Skin epidermis (tissue), 12 donors: Measurements from ENCODE around the gene PTPN1.
A peak's percentile ranks its signal among the peaks of the same experiment; 100 is the strongest.
"Not testable (repeated sequence)": the region's sequence is repeated elsewhere in the genome, so short reads cannot be mapped to it uniquely, and the experiment has no call there.

Experiments used
- H3K27ac ChIP-seq, 21 experiments: fragments of 200-600 bp; sonication (generic) in 11 of 21; one replicate each; pipeline ENCODE4 v1.5.0; 2020; ENCODE audit warnings: mild to moderate bottlenecking in 3 of 21, inconsistent platforms in 2 of 21, moderate library complexity in 2 of 21
- H3K4me3 ChIP-seq, 7 experiments: fragments of 200-600 bp; sonication (generic) in 2 of 7; one replicate each; pipeline ENCODE4 v1.5.0; 2020; ENCODE audit warnings: inconsistent platforms in 2 of 7, mild to moderate bottlenecking in 2 of 7, moderate library complexity in 1 of 7

The PTPN1 gene

GRCh38 chr20:50478162-50478990 is 31.8 kb upstream of the PTPN1 start:
- H3K27ac ChIP-seq: no peak overlapping the region
- no peak overlapping the region for H3K4me3 ChIP-seq

GRCh38 chr20:50481741-50482140 is 28.4 kb upstream of the PTPN1 start:
- H3K4me3 ChIP-seq: no peak overlapping the region
- H3K27ac ChIP-seq: peak overlapping the region in 1 of 21 experiments; percentile 39

- Histone ChIP-seq H3K27ac (peak overlapping the region in 8 of 21 experiments; percentile 38 to 92 (median 82)), H3K4me3 (no peak overlapping the region)
These were observed 27.7 kb upstream of the PTPN1 start for GRCh38 chr20:50482396-50482981.

- peak overlapping the region in 19 of 21 experiments; percentile 37 to 92 (median 79) for H3K27ac ChIP-seq
- peak overlapping the region in 5 of 7 experiments; percentile 23 to 50 (median 44) for H3K4me3 ChIP-seq
These were observed 25.8 kb upstream of the PTPN1 start for GRCh38 chr20:50484271-50484976.

- H3K4me3 ChIP-seq: no peak overlapping the region
- H3K27ac ChIP-seq: no peak overlapping the region
These were observed 22.8 kb upstream of the PTPN1 start for GRCh38 chr20:50487397-50487796.

- no peak overlapping the region for H3K4me3 ChIP-seq
- no peak overlapping the region for H3K27ac ChIP-seq
These were observed 21.9 kb upstream of the PTPN1 start for GRCh38 chr20:50488236-50488806.

GRCh38 chr20:50491168-50491567 is 19.0 kb upstream of the PTPN1 start:
- Histone ChIP-seq H3K27ac (no peak overlapping the region), H3K4me3 (no peak overlapping the region)

GRCh38 chr20:50491926-50492634 is 18.1 kb upstream of the PTPN1 start:
- Histone ChIP-seq H3K27ac (peak overlapping the region in 13 of 21 experiments; percentile 21 to 77 (median 54)), H3K4me3 (no peak overlapping the region)

- peak overlapping the region in 5 of 21 experiments; percentile 18 to 67 (median 55) for H3K27ac ChIP-seq
These were observed 16.3 kb upstream of the PTPN1 start for GRCh38 chr20:50493881-50494253.

GRCh38 chr20:50494428-50494827 is 15.8 kb upstream of the PTPN1 start:
- no peak overlapping the region for H3K4me3 ChIP-seq

More at GRCh38 chr20:50493881-50494253, 16.3 kb upstream of the PTPN1 start:
- H3K4me3 ChIP-seq: no peak overlapping the region

GRCh38 chr20:50496773-50497385 is 13.3 kb upstream of the PTPN1 start:
- peak overlapping the region in 9 of 21 experiments; percentile 4 to 70 (median 43) for H3K27ac ChIP-seq
- H3K4me3 ChIP-seq: no peak overlapping the region

More at GRCh38 chr20:50494428-50494827, 15.8 kb upstream of the PTPN1 start:
- H3K27ac ChIP-seq: peak overlapping the region in 1 of 21 experiments; percentile 43

GRCh38 chr20:50498071-50498776 is 12.0 kb upstream of the PTPN1 start:
- Histone ChIP-seq H3K4me3 (no peak overlapping the region), H3K27ac (peak overlapping the region in 8 of 21 experiments; percentile 3 to 70 (median 40))

GRCh38 chr20:50499938-50500337 is 10.2 kb upstream of the PTPN1 start:
- Histone ChIP-seq H3K4me3 (no peak overlapping the region), H3K27ac (peak overlapping the region in 1 of 21 experiments; percentile 2)

- H3K4me3 ChIP-seq: no peak overlapping the region
- H3K27ac ChIP-seq: peak overlapping the region in 17 of 21 experiments; percentile 11 to 78 (median 55)
These were observed 8.0 kb upstream of the PTPN1 start for GRCh38 chr20:50501972-50502745.

- Histone ChIP-seq H3K4me3 (no peak overlapping the region), H3K27ac (peak overlapping the region in 14 of 21 experiments; percentile 0 to 78 (median 58))
These were observed 5.9 kb upstream of the PTPN1 start for GRCh38 chr20:50504231-50504823.

- Histone ChIP-seq H3K4me3 (no peak overlapping the region), H3K27ac (no peak overlapping the region)
These were observed 4.0 kb upstream of the PTPN1 start for GRCh38 chr20:50506270-50506579.

- not testable (repeated sequence) for H3K4me3 ChIP-seq, H3K27ac ChIP-seq
These were observed 2.4 kb upstream of the PTPN1 start for GRCh38 chr20:50507745-50508144.
